Measurements from ENCODE around the gene UBR3. TPM values are rescaled to one million over a fixed set of nuclear protein-coding genes. Genes with fewer than 3 reads are reported as not detected.
A peak's percentile ranks its signal among the peaks of the same experiment; 100 is the strongest.
"Not testable (repeated sequence)": the region's sequence is repeated elsewhere in the genome, so short reads cannot be mapped to it uniquely, and the experiment has no call there.

Gene UBR3
- total RNA-seq, 2 donors from 2014 or later, result 30.1 to 38.4 TPM

GRCh38 chr2:169819106-169819505 lies 8.1 kb upstream of the UBR3 start:
- H3K4me1 ChIP-seq, result peaks cover 5% of the 10 kb centered on the region
- H3K27ac ChIP-seq, result no peak overlapping the region
- H3K27me3 ChIP-seq, result no peaks in the 10 kb centered on the region
- no peaks in the 10 kb centered on the region for H3K9me3 ChIP-seq
- H3K36me3 ChIP-seq, result no peaks in the 10 kb centered on the region
- no peak for DNase-seq
- TF ChIP-seq, protein P1, sequence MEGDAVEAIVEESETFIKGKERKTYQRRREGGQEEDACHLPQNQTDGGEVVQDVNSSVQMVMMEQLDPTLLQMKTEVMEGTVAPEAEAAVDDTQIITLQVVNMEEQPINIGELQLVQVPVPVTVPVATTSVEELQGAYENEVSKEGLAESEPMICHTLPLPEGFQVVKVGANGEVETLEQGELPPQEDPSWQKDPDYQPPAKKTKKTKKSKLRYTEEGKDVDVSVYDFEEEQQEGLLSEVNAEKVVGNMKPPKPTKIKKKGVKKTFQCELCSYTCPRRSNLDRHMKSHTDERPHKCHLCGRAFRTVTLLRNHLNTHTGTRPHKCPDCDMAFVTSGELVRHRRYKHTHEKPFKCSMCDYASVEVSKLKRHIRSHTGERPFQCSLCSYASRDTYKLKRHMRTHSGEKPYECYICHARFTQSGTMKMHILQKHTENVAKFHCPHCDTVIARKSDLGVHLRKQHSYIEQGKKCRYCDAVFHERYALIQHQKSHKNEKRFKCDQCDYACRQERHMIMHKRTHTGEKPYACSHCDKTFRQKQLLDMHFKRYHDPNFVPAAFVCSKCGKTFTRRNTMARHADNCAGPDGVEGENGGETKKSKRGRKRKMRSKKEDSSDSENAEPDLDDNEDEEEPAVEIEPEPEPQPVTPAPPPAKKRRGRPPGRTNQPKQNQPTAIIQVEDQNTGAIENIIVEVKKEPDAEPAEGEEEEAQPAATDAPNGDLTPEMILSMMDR (IDR thresholded peaks at IDR 0.05), result no peak
- no peak overlapping the region for H3K9ac ChIP-seq (ENCODE audit: low read depth in 2 of 2, low read length in 2 of 2)
- no peak overlapping the region for H3K4me3 ChIP-seq
- intact Hi-C loops (cut with DNase I), result no loop called here

- H3K4me1 ChIP-seq; H3K4me3 ChIP-seq; H3K27me3 ChIP-seq; DNase-seq; H3K9me3 ChIP-seq; H3K9ac ChIP-seq (ENCODE audit: low read depth in 2 of 2, low read length in 2 of 2); H3K27ac ChIP-seq; intact Hi-C loops (cut with DNase I); H3K36me3 ChIP-seq: not testable (repeated sequence)
These were observed 7.2 kb upstream of the UBR3 start for GRCh38 chr2:169820101-169820500.

GRCh38 chr2:169822036-169822435 lies 5.2 kb upstream of the UBR3 start:
- H3K9ac ChIP-seq (ENCODE audit: low read depth in 2 of 2, low read length in 2 of 2), result no peak overlapping the region
- intact Hi-C loops (cut with DNase I), result no loop called here
- peaks cover 5% of the 10 kb centered on the region for H3K4me1 ChIP-seq
- no peaks in the 10 kb centered on the region for H3K9me3 ChIP-seq
- DNase-seq, result no peak
- H3K27ac ChIP-seq, result no peak overlapping the region
- no peak overlapping the region for H3K4me3 ChIP-seq
- H3K36me3 ChIP-seq, result no peaks in the 10 kb centered on the region
- no peaks in the 10 kb centered on the region for H3K27me3 ChIP-seq
- TF ChIP-seq, protein P1 (IDR thresholded peaks at IDR 0.05), result no peak

DNA sequence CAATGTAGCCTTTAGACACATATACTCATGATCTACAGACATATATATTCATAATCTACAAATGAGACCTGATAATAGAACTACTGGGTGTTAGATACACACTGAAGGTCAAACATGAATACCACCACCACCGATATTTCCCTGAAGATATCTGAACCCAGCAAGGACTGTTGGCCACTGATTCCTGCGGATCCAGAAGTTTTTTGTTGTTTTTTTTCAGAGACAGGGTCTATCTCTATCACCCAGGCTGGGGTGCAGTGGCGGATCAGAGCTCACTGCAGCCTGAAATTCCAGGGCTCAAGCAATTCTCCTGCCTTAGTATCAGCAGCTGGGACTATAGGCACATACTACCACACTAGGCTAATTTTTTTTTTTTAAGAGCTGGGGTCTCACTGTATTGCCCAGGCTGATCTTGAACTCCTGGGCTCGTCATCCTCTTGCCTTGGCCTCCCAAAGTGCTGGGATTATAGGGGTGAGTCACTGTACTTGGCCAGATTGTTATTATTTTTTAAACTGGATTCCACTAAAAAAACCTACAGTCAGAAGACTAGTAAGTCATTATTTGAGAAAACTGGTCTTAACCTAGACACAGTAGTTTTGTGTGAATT lies 4.4 kb upstream of the UBR3 start:
- TF ChIP-seq, protein P1 (IDR thresholded peaks at IDR 0.05), result no peak
- Histone ChIP-seq H3K9ac (ENCODE audit: low read depth in 2 of 2, low read length in 2 of 2) (no peak overlapping the region), H3K4me3 (no peak overlapping the region), H3K27me3 (no peaks in the 10 kb centered on the region), H3K9me3 (no peaks in the 10 kb centered on the region), H3K27ac (no peak overlapping the region), H3K36me3 (no peaks in the 10 kb centered on the region), H3K4me1 (peaks cover 5% of the 10 kb centered on the region)
- DNase-seq, result no peak
- intact Hi-C loops (cut with DNase I), result no loop called here

DNA sequence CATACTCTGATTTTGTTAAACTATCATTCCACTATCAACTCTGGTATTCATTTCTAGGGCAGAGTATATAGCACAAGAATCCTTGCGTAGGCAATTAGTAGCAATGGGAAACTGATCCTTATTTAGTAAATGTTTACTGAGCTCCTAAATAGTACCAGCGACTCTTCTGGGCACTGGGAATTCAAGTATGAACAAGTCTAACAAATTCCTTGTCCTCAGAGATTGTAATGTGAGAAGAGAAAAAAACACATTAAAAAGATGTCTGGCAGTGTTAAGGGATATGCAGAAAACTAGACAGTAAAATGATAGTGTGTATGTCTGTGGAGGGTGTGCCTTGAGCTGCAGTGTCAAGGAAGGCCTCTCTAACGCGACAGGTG lies 3.3 kb upstream of the UBR3 start:
- Histone ChIP-seq H3K9ac (ENCODE audit: low read depth in 2 of 2, low read length in 2 of 2) (peak overlapping the region; percentile 49 to 70), H3K9me3 (no peaks in the 10 kb centered on the region), H3K36me3 (no peaks in the 10 kb centered on the region), H3K27ac (peak overlapping the region; percentile 58), H3K4me3 (peak overlapping the region; percentile 57), H3K4me1 (peaks cover 11% of the 10 kb centered on the region), H3K27me3 (no peaks in the 10 kb centered on the region)
- DNase-seq, result no peak
- intact Hi-C loops (cut with DNase I), result no loop called here
- TF ChIP-seq, protein P1 (IDR thresholded peaks at IDR 0.05), result no peak

Data from colonic mucosa (tissue), 4 donors.